DMS 273 treated with DMSO at 0.1 percent for 48 hours (cell line): Measurements from ENCODE around the gene PGC.

Experiments
- DNase-seq: peaks from one replicate; lab custom pipeline; 2025; lab: John Stamatoyannopoulos, UW

PGC gene

GRCh38 chr6:41697861-41698781 lies 49.1 kb downstream of the PGC start:
- no peak for DNase-seq

GRCh38 chr6:41696788-41697187 lies 50.4 kb downstream of the PGC start:
- no peak for DNase-seq

DNA sequence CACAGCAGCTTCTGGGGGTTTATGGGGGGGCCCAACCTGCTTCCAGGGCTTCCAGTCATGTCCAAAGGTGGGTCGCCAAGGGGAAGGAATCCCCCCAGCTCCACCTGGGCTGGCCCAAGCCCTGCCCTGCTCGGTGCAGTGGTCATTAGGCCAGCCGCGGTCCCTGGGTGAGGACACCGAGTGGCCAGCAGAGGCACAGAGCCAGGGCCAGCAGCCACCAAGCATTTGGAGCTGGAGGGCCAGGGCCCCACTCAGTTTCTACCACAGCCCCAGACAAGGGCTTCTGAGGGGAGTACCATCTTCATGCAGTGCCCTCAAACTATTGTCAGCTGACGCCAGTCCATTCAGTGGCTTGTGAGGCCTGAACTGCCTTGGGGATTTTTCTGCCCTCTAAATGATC lies 51.4 kb downstream of the PGC start:
- no peak for DNase-seq

- DNase-seq: no peak
Observed at GRCh38 chr6:41694815-41695526, 52.2 kb downstream of the PGC start.

DNA sequence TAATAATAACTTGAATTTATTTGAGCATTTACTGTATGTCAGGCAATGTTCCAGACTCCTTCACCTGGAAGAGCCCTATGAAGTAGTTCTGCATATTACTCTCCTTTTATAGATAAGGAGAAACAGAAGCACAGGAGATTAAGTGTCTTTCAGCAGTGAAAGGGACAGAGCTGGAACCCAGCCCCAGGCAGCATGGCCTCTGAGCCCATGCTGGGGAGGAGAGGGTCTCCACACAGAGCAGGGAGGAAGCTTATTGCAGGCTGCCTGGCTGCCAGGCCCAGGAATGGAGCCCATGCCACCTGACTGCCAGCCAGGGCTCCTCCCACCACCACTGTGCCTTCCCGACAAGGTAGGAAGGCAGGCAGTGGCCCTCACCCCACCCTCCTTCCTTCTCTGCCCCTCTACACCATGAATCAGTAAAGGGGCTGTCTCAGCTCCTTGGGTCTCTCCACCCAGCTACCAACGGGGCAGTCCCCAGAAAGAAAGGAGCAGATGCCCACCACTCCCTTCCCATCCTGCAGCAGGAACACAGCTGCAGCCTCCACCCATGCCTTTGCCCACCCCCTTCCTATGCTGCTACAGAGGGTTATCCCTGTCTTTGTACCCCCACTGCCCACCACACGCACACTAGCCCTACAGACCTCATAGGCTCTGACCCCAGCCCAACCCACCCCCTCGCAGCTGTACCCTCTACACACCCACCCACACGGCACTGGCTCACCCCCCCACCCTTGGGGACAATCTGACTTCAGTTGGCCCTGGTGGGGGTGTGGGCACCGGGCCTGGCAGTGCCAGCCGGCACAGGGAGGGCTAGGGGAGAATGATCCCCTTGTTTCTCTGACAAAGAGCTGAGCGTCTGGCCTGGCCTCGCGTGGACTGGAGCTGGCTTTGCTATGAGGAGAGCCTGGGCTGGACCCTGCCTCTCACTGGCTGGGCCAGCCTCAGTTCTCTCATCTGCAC lies 53.6 kb downstream of the PGC start:
- DNase-seq: no peak

DNA sequence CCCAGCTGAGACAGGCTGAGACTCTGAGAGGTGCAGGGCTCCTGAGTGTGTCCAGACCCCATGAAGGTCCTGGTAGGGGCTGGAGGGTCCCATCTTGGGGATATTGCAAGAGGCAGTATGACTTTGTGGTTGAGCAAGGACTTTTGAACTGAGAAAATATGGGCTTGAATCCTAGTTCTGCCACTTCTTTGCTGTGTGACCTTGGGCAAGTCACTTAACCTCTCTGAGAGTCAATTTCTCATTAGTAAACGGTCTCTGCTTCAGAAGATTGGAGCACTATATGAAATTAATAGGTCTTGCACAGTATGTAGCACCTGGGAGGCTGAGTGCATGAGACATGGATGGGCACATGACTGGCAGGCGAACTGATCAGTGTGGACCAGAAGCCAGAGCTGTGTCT lies 54.5 kb downstream of the PGC start:
- no peak for DNase-seq

- no peak for DNase-seq
Observed at GRCh38 chr6:41692080-41692675, 55.0 kb downstream of the PGC start.

DNA sequence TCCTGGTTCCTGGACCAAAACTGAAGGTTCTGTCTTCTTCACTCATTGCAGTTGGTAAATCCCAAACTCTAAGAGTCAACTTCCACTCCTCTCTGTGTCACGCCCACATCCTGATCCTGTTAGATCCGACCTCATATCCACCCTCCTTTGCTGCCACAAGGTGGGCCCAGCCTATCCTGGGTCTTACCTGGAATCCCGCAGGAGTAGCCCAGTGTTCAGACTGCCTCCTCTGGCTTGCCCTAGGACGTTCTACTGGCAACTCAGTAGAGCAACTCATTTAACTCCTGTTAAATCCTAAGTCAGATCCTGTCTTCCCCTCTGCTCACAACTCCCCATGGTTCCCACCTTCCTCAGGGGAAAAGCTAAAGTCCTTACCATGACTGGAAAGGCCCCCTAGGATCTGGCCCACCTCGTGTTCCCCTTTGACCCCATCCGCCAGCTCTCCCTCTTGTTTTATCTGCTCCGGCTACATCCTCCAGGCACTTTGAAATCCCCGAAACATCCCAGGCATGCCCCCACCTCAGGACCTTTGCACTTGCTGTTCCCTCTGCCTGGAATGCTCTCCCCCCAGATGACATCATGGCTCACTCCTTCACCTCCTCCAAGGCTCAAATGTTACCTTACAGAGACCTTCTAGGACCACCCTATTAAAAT lies 55.6 kb downstream of the PGC start:
- no peak for DNase-seq

DNA sequence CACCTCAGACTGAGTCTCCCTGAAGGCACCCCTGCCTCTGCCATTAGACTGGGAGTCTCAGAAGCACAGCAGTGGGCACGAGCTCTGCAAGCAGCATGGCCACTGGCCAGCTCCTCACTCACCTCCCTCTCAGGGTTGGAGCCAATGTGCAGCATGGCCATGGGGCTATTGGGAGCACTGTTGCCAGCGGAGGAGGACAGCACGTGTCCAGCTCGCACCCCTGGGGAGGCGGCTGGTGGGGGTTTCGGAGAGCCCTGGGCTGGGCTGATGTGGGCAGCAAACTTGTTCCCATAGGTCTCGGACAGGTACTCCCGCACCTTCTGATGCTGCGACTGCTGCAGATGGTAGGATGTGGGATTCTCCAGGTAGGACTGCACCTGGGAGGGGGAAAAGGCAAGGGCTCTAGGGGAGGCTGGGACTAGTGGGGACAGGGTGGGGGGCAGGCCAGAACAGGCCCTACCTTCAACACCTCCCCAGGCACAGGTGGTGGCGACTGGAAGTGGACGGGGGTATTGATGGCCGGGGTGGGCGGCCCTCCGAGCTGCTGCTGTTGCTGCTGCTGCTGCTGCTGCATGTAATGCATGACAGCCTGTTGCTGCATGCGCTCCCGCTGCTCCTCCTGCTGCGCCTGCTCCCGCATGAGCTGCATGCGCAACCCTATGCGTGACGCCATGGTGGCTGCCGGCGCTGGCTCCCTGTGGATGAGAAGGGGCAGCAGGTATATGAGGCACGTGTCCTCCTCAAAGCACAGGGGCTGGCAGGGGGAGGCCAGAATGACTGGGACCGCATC lies 56.5 kb downstream of the PGC start:
- no peak for DNase-seq

- DNase-seq: no peak
Observed at GRCh38 chr6:41689171-41690008, 57.8 kb downstream of the PGC start.

DNA sequence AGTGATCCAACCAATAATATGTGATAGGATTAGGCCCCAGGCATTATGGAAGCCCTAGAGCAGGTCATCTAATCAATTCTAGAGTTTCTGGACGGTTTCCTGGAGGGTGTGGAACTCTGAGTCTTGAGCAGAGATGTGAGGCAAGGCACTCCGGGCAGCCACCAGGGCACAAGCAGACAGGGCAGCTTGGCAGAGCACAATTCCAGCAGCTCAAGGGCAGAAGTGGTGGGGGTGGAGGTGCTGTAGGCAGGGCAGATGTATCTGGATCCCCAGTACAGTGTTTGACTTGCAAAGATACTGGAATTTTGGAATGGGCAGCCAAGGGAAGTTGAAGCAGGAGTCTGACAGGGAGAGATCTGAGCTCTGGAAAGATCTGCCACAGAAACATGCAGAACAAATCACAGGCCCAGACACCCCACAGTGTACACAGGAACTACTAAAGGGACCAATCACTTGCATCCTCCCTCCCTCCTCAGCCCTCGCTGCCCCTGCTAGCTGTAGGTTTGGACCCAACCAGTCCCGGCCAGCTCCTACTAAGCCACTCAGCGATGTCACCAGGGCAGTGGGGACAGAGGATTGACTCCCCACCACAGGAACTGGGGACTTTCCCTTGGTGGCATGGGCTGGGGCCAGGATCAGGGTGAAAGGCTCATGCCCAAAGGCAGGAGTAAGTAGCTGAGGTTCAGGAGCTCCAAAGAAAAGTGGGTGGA lies 58.8 kb downstream of the PGC start:
- no peak for DNase-seq

- DNase-seq: no peak
Observed at GRCh38 chr6:41687501-41688175, 59.6 kb downstream of the PGC start.
